Activated T-cell treated with anti-CD3 and anti-CD28 coated beads, Interleukin-2, amount 50 U/mL, for 48 hours (primary cell): Measurements from ENCODE around the gene FAM221A.
"Not testable (repeated sequence)": the region's sequence is repeated elsewhere in the genome, so short reads cannot be mapped to it uniquely, and the experiment has no call there.

Experiments used
- DNase-seq, 2 experiments: peaks; one replicate each; pipeline ENCODE4 v3.0.0-alpha.2; 2020

Gene FAM221A, protein sequence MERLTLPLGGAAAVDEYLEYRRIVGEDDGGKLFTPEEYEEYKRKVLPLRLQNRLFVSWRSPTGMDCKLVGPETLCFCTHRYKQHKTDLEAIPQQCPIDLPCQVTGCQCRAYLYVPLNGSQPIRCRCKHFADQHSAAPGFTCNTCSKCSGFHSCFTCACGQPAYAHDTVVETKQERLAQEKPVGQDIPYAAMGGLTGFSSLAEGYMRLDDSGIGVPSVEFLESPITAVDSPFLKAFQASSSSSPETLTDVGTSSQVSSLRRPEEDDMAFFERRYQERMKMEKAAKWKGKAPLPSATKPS

DNA sequence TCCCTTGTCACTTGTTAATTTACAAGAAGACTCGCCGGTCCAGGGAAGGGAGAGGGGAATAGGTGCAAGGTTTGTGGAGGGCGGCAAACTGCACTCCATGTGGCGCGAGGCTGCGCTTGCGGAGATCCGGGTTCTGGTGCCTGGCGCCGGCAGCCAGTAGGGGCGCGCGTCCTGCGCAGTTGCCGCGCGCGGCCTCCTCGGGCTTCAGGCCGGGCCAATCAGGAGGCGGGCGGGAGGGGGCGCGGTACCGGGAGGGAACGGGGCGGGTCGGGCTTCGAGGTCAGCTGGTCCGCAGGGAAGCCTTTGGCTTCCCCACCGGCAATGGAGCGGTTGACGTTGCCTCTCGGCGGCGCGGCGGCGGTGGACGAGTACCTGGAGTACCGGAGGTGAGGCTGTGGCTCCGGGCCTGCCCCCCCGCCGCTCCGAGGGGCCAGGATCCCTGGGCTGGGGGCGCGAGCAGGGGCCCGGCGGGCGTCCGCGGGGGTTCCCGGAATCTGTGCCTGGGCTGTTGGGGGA is at the start of gene FAM221A:
Gene FAM221A, plus strand, starts transcription at position 302 of the 516 bp plus-strand sequence. Its CDS starts 20 bp downstream, at position 322.
- DNase-seq = peak; percentile 85 to 89

DNA sequence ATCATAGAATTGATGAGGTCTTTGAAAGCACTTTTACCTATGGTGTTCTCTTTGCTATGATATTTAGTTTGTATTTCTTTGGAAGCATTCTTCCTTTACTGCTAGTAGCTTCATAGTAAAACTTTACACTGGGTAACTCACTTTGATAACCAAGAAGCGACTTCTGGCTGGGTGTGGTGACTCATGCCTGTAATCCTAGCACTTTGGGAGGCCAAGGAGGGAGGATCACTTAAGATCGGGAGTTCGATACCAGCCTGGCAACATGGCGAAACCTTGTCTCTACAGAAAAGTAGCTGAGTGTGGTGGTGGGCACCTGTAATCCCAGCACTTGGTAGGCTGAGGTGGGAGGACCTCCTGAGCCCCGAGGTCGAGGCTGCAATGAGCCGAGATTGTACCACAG is 46.6 kb upstream of the FAM221A start:
- DNase-seq = no peak

DNA sequence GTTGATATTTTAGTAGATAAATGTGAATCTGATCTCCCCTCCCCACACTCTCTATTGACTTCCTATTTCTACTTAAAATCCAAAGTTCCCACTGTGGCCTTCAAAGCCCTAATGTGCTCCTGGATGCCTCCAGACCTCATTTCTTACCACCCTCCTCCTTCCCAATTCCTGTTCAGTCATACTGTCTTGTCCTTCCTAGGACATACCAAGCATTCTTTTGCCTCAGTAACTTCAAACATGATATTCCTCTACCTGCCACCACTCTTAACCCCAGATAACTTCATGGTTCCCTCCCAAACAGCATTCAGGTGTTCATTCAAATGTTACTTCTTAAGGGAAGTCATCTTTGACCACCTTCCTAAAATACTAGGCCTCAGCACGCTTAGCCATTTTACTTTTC is 34.2 kb upstream of the FAM221A start:
- no peak for DNase-seq

DNA sequence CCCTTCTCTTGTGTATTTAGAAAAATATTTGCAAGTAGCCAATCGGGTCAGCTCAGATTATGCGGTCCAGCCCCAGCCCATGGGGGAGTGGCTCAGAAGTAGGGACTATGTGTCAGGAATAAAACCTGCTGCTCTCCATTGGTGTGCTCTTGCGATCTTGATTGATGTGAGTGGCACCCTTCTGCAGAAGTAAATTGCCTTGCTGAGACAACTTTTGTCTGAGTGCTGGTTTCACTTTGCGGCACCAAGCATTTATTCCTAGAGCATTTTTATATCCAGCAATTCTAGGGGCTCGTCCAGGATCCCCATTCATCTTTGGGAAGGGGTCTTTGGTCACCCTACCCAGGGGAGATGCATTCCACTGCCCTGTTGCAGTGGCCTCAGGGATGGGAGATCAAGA is 26.1 kb upstream of the FAM221A start:
- DNase-seq = no peak

DNA sequence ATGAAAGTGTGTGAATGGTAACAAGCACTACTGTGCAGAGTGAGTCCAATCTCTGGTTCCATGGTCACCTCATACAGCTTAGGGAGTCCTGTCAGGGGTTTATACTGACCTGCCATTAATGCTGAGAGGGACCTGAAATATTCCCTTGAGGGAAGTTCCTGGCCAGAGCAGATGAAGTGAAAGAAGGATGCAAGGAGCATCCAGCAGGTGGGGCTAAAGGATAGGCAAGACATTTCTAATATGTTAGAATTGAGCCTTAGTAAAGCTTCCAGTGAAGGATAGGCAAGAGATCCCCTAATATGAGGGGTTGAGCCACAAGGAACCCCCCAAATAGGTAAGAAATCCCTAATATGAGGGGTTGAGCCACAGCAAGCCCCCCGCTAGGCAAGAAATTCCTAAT is 25.5 kb upstream of the FAM221A start:
- no peak for DNase-seq

DNA sequence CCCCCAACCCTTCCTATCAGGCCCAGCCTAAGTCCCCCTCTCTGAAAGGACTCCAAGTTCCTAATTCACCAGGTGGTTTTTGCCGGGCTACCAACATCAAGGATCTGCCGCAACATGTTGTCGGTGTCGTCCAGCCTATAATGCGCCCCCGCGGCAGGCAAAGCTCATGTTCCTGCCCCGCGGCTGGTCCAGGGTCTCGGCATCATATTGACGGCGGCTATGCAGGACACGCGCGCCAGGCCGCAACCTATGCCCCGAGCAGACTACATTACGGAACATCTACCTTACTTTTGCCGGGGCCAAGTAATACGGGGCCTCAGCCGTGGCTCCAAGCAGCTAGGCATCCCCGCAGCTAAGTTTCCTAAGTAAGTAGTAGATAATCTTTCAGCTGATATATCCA is 24.6 kb upstream of the FAM221A start:
- no peak for DNase-seq

DNA sequence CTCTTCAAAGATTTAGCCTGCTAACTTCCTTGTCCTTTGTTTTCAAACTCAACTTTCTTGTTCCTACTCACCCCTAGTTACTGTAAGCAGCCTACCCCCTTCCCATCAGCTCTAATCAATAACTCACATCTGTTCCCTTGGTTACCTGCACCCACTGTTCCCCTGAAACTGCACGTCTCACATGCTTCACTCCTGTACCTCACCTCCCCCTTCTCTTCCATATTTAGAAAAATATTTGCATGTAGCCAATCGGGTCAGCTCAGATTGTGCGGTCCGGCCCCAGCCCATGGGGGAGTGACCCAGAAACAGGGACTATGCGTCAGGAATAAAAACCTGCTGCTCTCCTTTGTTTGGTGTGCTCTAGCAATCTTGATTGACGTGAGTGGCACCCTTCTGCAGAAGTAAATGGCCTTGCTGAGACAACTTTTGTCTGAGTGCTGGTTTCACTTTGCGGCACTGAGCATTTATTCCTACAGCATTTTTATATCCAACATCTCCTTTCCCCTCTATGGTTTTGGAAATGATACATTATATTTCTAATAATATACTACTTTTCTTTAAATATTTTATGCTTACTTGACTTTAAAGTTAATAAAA is 21.1 kb upstream of the FAM221A start:
- DNase-seq = no peak

DNA sequence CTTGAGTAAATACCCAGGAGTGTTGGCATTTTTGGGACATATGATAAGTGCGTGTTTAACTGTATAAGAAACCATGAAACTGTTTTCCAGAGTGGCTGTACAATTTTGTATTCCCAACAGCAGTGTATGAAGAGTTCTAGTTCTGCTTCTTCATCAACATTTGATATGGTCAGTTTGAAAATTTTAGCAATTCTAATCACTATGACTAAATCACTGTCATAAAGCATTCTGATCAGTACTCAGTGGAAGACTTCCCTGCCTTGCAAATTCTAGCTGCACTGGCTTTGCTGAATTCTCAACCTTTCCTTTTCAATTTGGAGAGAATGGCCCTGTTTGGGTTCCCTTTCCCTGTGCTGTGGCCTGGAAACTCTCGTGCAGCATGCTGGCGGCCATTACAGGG is 18.6 kb upstream of the FAM221A start:
- DNase-seq = no peak

DNA sequence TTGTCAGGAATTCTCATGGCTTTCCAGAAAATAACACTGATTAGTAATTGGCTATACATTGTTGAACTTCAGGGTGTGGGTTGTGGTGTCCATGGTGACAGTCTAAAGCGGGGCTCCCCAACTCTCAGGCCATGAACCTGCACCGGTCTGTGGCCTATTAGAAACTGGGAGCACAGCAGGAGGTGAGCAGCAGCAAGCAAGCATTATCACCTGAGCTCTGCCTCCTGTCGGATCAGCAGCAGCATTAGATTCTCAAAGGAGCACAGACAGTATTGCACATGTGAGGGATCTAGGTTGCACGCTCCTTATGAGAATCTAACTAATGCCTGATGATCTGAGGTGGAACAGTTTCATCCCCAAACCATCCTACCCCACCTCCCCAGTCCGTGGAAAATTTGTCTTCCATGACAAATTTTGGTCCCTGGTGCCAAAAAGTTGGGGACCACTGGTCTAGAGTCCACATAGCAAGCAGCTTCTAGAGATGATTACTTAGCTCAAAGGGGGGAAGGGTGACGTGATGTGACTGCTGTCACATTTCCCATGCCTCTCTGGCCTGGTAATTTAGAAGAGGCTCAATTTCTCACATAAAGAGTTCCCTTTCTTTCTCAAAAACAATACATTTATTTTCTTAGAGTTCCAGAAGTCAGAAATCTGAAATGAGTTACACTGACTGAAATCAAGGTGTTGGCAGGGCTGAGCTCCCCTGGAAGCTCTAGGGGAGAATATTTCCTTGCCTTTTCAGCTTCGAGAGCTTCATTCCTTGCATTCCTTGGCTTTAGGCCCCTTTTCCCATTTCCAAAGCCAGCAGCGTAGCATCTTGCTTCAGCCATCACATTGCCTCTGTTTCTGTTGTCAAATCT is 17.6 kb upstream of the FAM221A start:
- DNase-seq = no peak

DNA sequence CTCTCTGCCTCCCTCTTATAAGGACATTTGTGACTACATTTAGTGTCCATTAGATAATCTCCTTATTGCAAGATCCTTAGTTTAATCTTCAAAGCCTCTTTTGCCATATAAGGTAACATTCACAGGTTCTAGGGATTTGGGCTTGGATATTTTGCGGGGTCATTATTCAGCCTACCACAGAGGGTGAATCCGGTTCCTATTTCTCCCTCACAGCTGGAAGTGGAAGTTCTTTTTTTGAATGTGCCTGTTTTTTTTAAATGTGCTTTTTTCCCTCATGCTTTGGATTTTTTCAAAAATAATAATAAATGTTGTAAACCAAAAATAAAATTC is 17.1 kb upstream of the FAM221A start:
- DNase-seq = no peak

DNA sequence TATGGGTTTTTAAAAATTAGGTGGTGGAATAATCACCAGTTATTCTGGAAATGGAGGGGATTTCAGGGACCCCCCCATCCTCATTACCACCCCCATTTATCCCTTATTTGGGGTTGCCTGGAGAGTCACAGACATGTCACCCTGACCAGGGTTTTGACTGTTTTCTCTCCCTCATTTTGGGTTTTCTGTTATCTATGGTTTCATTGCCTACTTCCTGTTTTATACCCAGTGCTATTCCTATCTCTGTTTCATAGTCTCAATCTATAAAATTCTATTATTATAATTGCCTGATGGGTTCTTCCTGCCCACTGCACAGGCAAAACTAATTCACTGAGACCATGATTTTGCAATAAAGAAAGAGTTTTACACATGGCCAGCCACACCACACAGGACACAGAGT is 15.9 kb upstream of the FAM221A start:
- no peak for DNase-seq

DNA sequence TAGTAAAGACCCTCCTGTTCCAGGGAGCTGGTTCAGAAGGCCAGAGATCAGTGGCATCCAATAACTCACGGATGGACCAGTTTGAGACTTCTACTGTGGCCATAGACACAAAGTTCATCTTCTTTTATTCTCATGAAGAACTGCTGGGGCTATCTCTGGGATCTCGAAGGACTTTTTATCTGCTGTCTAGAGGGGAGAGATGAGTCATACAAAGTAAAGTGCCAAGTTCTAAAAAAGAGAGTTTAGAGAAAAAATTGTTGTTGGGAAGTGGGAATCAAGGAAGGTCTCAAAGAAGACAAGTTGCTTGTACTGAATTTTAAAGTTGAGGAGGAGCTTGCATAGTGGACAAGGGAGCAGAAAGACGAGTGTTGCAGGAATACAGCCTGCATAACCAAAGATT is 8.0 kb upstream of the FAM221A start:
- DNase-seq = no peak

DNA sequence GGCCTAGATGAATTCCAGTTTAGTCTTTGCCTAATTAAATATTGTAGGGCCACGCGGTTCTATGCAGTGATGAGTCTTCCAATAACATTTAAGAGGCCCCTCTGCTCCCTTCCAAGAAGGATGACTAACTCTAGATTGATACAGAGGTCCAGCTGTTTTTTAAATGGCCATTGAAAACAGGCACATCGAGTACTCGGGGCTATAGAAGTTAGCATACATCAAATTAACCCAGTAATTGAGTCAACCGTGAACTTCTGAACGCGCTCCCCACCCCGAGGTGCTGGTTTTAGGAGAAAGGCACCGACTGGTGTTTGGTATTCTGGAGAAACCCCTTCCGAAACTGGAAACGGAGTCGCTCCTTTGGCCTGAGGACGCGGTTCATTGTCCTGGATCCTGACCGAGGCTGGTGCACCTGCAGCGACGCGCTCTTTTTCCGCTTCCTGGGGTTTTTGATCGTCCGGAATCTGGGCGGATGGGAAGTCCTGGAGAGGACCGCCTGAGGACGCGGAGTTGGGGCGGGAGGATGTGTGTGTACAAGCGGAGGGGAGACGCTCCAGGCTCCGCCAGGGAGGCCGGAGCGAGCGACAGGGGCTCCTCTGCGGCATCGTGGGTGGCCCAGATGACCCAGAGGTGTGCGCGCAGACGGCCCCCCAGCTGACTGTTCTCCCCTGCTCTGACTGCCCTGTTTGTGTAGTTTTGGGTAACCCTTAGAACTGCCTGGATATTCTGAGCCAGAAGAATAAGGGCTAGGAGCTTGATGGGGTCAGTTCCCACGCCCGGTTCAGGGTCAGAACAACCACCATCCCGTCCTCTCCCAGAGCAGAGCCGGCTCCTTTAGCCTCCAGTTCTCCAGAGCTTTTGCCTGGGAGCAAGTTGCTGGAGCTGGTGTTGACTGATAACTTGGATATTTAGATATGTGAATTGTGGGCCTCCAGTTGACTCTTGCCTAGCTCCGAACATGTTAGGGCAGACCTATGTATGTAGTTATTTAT is 711 bp downstream of the FAM221A start:
- peak; percentile 55 for DNase-seq

DNA sequence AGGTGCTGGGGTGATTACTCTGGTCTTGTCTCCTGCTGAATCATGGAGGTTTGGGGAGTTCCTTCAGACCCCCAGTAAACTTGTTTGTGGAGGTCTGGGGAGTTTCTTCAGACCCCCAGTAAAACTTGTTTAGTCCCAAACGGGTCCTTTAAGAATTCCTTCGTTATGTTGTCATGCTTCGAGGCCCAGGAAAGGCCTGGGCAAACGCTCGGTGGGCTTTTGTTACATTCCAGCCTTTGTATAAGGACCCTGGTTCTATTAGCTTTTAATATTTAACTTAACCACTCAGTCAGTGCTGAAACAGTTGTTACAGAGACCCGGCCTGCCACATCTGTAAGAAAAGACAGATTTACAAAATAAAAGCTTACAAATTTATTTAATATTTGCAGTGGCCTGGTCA is 4.0 kb downstream of the FAM221A start:
- DNase-seq = not testable (repeated sequence)

DNA sequence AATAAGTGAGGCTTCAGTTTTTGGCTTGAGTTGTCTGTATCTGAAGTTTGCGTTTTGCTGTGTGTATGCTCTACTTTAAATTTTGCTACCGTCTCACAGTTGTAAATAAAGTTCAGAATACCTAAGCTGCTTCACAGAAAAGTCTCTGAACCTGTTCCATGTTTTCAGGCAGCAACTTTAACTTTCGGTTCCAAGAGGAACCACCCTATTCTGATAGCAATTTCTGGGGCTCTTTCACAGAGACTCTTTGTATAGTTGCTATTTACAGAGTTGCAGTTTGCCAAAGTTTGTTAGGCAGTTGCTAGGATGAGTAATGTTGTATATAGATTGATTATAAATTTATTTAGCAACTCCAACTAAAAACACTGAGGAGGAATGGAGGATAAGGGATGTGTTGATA is 5.7 kb downstream of the FAM221A start:
- no peak for DNase-seq

DNA sequence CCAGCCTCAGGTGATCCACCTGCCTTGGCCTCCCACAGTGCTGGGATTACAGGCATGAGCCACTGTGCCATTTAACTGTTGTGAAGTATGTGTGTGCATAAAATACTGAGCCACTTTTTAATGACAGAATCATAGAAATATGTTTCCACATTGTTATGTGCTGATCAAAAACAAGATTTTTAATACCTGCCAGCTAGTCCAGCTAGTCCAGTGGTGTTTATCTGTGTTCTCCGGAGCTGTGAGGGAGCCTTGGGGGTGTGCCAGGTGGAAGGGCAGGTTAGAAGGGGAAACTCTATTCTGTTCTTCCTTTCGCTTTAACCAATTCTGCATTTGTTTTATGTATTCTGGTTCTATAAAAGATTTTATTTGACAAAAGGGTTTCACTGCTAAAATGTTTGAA is 7.0 kb downstream of the FAM221A start:
- no peak for DNase-seq

DNA sequence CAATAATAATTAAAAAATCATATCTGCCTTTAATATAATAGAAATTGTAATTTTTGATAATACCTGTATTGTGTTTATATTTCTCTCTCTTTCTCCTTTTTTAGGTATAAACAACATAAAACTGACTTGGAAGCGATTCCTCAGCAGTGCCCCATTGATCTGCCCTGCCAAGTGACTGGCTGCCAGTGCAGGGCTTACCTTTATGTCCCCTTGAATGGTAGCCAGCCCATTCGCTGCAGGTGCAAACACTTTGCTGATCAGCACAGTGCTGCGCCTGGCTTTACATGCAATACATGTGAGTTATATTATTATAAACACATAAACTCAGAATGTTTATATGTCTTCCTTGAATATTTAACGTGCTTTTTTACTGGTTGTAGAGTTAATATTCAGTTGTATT is 9.2 kb downstream of the FAM221A start:
- no peak for DNase-seq

DNA sequence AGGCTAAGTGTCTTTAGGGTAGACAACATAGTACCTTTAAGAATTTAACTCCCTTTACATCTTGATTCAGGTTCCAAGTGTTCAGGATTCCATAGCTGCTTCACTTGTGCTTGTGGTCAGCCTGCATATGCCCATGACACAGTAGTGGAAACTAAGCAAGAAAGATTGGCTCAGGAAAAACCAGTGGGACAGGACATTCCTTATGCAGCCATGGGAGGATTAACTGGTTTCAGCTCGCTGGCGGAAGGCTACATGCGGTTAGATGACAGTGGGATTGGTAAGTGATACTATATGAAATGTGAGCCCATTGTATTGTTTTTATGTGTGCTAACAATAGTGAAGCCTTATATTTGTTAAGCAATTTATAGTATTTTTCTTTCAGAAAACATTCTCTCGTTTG is 11.3 kb downstream of the FAM221A start:
- no peak for DNase-seq

DNA sequence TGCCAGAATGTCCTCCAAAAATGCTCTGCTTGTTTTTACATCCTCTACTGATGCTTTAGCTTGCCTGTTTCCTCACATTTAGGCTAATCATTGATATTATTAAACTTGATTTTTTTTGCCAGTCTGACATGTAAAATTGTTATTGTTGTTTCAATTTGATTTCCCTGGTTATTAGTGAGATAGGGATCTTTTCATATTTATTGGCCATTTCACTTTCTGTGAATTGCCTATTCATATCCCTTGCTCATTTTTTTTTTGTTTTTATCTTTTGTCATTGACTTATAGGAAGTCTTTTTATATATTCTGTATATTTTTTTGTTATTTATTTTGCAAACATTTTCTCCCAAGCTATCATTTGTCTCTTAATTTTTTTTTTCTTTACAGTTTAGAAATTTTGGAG is 13.2 kb downstream of the FAM221A start:
- no peak for DNase-seq

DNA sequence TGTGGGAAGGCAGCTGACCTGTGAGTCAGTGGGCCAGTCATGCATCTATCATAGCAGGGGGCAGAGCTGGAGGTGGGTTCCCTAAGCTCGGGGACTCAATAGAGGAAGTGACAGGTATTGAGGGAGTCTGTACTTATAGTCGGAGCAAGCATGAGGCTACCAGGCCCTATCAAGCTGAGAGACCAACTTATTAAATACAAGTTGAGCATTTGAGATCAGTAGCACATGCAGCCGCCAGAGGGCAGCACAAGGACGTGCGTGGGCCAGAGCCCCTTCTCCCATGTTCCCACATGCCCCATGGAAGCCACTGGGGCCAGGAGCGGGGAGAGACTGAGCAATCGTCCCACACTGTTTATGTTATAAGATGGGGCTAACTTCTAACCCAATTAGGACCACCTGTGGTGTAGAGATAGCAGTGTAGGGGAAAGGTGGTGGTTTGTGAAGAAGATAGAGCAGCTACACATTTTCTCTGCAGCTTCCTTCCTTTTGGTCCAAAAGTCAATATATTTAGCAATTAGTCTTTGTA is 17.0 kb downstream of the FAM221A start:
- DNase-seq = peak; percentile 71 to 73

DNA sequence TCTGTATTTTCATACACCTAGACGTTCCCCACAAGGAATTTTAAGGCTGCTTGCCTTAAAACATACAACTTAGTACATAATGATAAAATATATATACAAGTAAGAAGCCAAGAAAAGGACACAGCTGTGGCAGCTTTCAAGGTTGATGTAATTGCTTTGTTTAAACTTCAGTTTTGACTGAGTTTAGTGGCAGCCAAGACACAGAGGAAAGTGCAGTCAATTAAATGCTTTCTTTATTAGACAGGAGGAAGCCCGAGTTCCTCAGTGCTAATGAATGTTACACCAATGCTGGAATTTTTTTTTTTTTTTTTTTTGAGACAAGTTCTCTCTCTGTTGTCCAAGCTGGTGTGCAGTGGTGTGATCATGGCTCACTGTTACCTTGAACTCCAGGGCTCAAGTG is 18.8 kb downstream of the FAM221A start:
- DNase-seq = no peak

DNA sequence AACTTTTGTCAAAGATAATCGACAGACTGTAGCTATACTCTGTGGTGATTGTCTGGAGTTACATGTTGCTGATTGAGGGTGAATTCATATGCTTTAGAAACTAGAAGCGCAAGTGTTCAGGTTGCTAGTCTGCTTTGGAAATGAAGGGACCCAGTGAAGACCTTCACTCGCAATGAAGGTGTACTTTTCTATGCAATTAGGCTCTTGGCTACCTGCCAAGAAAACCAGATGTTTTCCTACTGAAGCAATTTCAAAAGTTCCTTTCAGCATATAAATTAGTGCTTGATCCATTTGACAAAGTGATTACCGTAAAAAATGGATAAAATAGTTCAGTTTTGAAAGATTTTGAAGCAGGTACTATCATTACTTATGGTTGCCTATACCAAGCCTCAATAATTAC is 20.0 kb downstream of the FAM221A start:
- DNase-seq = no peak
